SK-N-MC (cell line): ENCODE measurements around the gene TMEM107.
"Not testable (repeated sequence)": the region's sequence is repeated elsewhere in the genome, so short reads cannot be mapped to it uniquely, and the experiment has no call there.

Experiments
- DNase-seq: peaks from one replicate; pipeline ENCODE4 v3.0.0-alpha.2; 2011; ENCODE audit warnings: low read depth, low spot score
- H3K27ac ChIP-seq: fragments of 200-600 bp; sonication (generic); 2 replicates; pipeline ENCODE4 v1.5.1; 2016; ENCODE audit warnings: mixed run types
- H3K36me3 ChIP-seq: fragments of 200-600 bp; sonication (generic); 2 replicates; pipeline ENCODE4 v1.6.1; 2017; ENCODE audit warnings: antibody characterized with exemption, low read length, mixed read lengths; ENCODE audit not compliant: insufficient read depth
- H3K4me3 ChIP-seq: fragments of 200-600 bp; sonication (generic); 2 replicates; pipeline ENCODE4 v1.5.1; 2016
- H3K9ac ChIP-seq: fragments of 200-600 bp; sonication (generic); 2 replicates; pipeline ENCODE4 v1.8.0; 2017; ENCODE audit warnings: mixed run types, mixed read lengths; ENCODE audit not compliant: insufficient read length
- H3K9me3 ChIP-seq: fragments of 200-600 bp; sonication (generic); 2 replicates; pipeline ENCODE4 v1.6.1; 2017; ENCODE audit warnings: low read depth, mild to moderate bottlenecking, antibody characterized with exemption, low read length, moderate library complexity, mixed read lengths
- EZH2 ChIP-seq: fragments of 200-600 bp; sonication (generic); IDR thresholded peaks from one replicate; pipeline ENCODE4 v1.6.1; 2017; ENCODE audit warnings: antibody characterized with exemption
- FOXP2 ChIP-seq: optimal IDR thresholded peaks from 2 replicates; pipeline ENCODE3; 2011; ENCODE audit warnings: mild to moderate bottlenecking, moderate library complexity; ENCODE audit not compliant: insufficient read depth; ENCODE audit errors: extremely low read length, control extremely low read depth
- POLR2AphosphoS5 ChIP-seq: IDR thresholded peaks from 2 replicates; pipeline ENCODE4 v1.6.1; 2012; ENCODE audit warnings: mild to moderate bottlenecking, low read depth, low read length, borderline replicate concordance

TMEM107 gene

GRCh38 chr17:8176197-8176940 lies at the start of gene TMEM107:
TSS of gene TMEM107 (minus strand) at chr17:8176380. CDS start at chr17:8176286, 94 bp downstream.
- Histone ChIP-seq H3K27ac (peak within 1 kb of the TSS; percentile 68; the same call in 1 of the 2 replicates), H3K9ac (peak within 1 kb of the TSS; percentile 96), H3K9me3 (no peaks in the 10 kb centered on the region), H3K36me3 (no peaks in the 10 kb centered on the region), H3K4me3 (peak within 1 kb of the TSS; percentile 97)
- TF ChIP-seq EZH2 (no peak), POLR2AphosphoS5 (peak; percentile 59; the same call in 1 of the 2 replicates)
- no peak for DNase-seq

GRCh38 chr17:8224891-8225812 lies 49.0 kb upstream of the TMEM107 start:
- Histone ChIP-seq H3K9me3 (no peaks in the 10 kb centered on the region), H3K9ac (no peak overlapping the region), H3K4me3 (no peak overlapping the region), H3K36me3 (peaks cover 21% of the 10 kb centered on the region; the same call in 1 of the 2 replicates), H3K27ac (no peak overlapping the region)
- no peak for TF ChIP-seq EZH2
- TF ChIP-seq FOXP2, result no peak
- TF ChIP-seq POLR2AphosphoS5, result no peak
- no peak for DNase-seq

GRCh38 chr17:8223356-8224126 lies 47.4 kb upstream of the TMEM107 start:
- Histone ChIP-seq H3K4me3 (peak overlapping the region; percentile 100), H3K9ac (peak overlapping the region; percentile 71), H3K27ac (peak overlapping the region; percentile 98), H3K36me3 (peaks cover 10% of the 10 kb centered on the region; the same call in 1 of the 2 replicates), H3K9me3 (no peaks in the 10 kb centered on the region)
- no peak for DNase-seq
- TF ChIP-seq FOXP2 (no peak), EZH2 (no peak), POLR2AphosphoS5 (no peak)

GRCh38 chr17:8222630-8223355 lies 46.6 kb upstream of the TMEM107 start:
- DNase-seq, result peak; percentile 24
- peaks cover 3% of the 10 kb centered on the region; the same call in 1 of the 2 replicates for H3K36me3 ChIP-seq
- TF ChIP-seq FOXP2, result peak; percentile 5
- TF ChIP-seq POLR2AphosphoS5, result peak; percentile 73
- TF ChIP-seq EZH2, result no peak
- peak overlapping the region; percentile 71 for H3K9ac ChIP-seq
- peak overlapping the region; percentile 98 for H3K27ac ChIP-seq
- H3K9me3 ChIP-seq, result no peaks in the 10 kb centered on the region
- H3K4me3 ChIP-seq, result peak overlapping the region; percentile 100

- no peak for DNase-seq
- no peaks in the 10 kb centered on the region for H3K36me3 ChIP-seq
- TF ChIP-seq FOXP2 (no peak), POLR2AphosphoS5 (no peak), EZH2 (no peak)
- H3K27ac ChIP-seq, result peak overlapping the region; percentile 98
- no peaks in the 10 kb centered on the region for H3K9me3 ChIP-seq
- H3K9ac ChIP-seq, result peak overlapping the region; percentile 71
- peak overlapping the region; percentile 100 for H3K4me3 ChIP-seq
Observed at GRCh38 chr17:8222380-8222629, 46.1 kb upstream of the TMEM107 start.

- DNase-seq, result peak; percentile 76
- Histone ChIP-seq H3K27ac (peak overlapping the region; percentile 98), H3K9ac (peak overlapping the region; percentile 89), H3K4me3 (peak overlapping the region; percentile 100), H3K9me3 (no peaks in the 10 kb centered on the region), H3K36me3 (no peaks in the 10 kb centered on the region)
- no peak for TF ChIP-seq EZH2
- no peak for TF ChIP-seq POLR2AphosphoS5
- no peak for TF ChIP-seq FOXP2
Observed at GRCh38 chr17:8221663-8222379, 45.6 kb upstream of the TMEM107 start.

GRCh38 chr17:8220783-8221662 lies 44.8 kb upstream of the TMEM107 start:
- Histone ChIP-seq H3K27ac (peak overlapping the region; percentile 98), H3K9ac (peak overlapping the region; percentile 97), H3K4me3 (peak overlapping the region; percentile 100), H3K9me3 (no peaks in the 10 kb centered on the region), H3K36me3 (no peaks in the 10 kb centered on the region)
- TF ChIP-seq POLR2AphosphoS5 (no peak), EZH2 (no peak), FOXP2 (peak; percentile 31)
- DNase-seq, result peak; percentile 82

GRCh38 chr17:8214000-8214399 lies 37.8 kb upstream of the TMEM107 start:
- not testable (repeated sequence) for H3K36me3 ChIP-seq, H3K9me3 ChIP-seq, DNase-seq, H3K27ac ChIP-seq, H3K4me3 ChIP-seq, H3K9ac ChIP-seq
